Osteocyte (in vitro differentiated cells): ENCODE measurements around the gene ANKRD27. TPM values are rescaled to one million over a fixed set of nuclear protein-coding genes. Genes with fewer than 3 reads are reported as not detected.

Experiments
- DNase-seq: peaks from one replicate; pipeline ENCODE4 v3.0.0; 2021; ENCODE audit warnings: mixed read lengths; ENCODE audit not compliant: unreplicated experiment; ENCODE audit errors: extremely low spot score
- H3K27ac Mint-ChIP-seq: one replicate; pipeline ENCODE4 v1.8.0; 2021; ENCODE audit warnings: mild to moderate bottlenecking, mixed read lengths; ENCODE audit not compliant: unreplicated experiment
- H3K27me3 Mint-ChIP-seq: one replicate; pipeline ENCODE4 v1.8.0; 2021; ENCODE audit warnings: mixed read lengths; ENCODE audit not compliant: unreplicated experiment
- H3K36me3 Mint-ChIP-seq: one replicate; pipeline ENCODE4 v1.8.0; 2021; ENCODE audit warnings: mixed read lengths; ENCODE audit not compliant: unreplicated experiment
- H3K4me1 Mint-ChIP-seq: one replicate; pipeline ENCODE4 v1.8.0; 2021; ENCODE audit warnings: mixed read lengths; ENCODE audit not compliant: unreplicated experiment
- H3K4me3 Mint-ChIP-seq: one replicate; pipeline ENCODE4 v1.8.0; 2021; ENCODE audit warnings: mild to moderate bottlenecking, moderate library complexity, mixed read lengths; ENCODE audit not compliant: unreplicated experiment
- H3K9me3 Mint-ChIP-seq: one replicate; pipeline ENCODE4 v1.8.0; 2021; ENCODE audit warnings: mixed read lengths; ENCODE audit not compliant: unreplicated experiment
- total RNA-seq: library from RNA; stranded (reverse); gene quantifications from 2 replicates; pipeline ENCODE4 v1.2.1, GENCODE V29; 2021
- TF ChIP-seq, protein P1 (sequence below): fragments of 200-600 bp; sonication (generic); IDR thresholded peaks from 2 replicates; pipeline ENCODE4 v1.5.0; 2021; ENCODE audit warnings: antibody characterized with exemption, mild to moderate bottlenecking, moderate library complexity

Gene ANKRD27
- total RNA-seq, 1 donor from 2014 or later, result 24.1 TPM

DNA sequence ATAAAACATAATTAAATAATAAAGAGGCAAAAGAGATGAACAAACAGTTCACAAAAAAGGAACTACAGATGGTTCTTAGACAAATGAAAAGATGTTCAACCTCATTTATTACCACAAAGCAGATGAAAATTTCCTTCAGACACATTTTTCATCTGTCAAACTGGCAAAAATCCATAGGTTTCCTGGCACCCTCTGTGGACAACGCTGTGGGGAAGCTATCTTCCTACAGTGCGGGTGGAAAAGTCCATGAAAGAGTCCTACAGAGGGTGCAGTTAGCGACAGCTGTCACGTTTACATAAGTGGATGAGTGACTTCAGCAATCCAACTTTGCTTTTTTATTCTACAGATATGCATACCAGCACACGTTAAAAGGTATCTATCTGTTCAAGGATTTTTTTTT is 124.3 kb downstream of the ANKRD27 start:
- Mint-ChIP-seq H3K27ac (no peak overlapping the region), H3K27me3 (no peaks in the 10 kb centered on the region), H3K9me3 (no peaks in the 10 kb centered on the region), H3K4me1 (no peaks in the 10 kb centered on the region), H3K36me3 (no peaks in the 10 kb centered on the region), H3K4me3 (no peak overlapping the region)
- no peak for DNase-seq
- TF ChIP-seq, protein P1, sequence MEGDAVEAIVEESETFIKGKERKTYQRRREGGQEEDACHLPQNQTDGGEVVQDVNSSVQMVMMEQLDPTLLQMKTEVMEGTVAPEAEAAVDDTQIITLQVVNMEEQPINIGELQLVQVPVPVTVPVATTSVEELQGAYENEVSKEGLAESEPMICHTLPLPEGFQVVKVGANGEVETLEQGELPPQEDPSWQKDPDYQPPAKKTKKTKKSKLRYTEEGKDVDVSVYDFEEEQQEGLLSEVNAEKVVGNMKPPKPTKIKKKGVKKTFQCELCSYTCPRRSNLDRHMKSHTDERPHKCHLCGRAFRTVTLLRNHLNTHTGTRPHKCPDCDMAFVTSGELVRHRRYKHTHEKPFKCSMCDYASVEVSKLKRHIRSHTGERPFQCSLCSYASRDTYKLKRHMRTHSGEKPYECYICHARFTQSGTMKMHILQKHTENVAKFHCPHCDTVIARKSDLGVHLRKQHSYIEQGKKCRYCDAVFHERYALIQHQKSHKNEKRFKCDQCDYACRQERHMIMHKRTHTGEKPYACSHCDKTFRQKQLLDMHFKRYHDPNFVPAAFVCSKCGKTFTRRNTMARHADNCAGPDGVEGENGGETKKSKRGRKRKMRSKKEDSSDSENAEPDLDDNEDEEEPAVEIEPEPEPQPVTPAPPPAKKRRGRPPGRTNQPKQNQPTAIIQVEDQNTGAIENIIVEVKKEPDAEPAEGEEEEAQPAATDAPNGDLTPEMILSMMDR, result no peak

Other genes starting within 250 kb of the ANKRD27 start
- 81.6 and 105 TPM in 2 replicates for gene PDCD5, start 94.0 kb downstream of the ANKRD27 start, total RNA-seq
- gene RGS9BP, start 668 bp upstream of the ANKRD27 start, total RNA-seq, result 0.37 and 0.86 TPM in 2 replicates
- gene NUDT19, start 16.6 kb upstream of the ANKRD27 start, total RNA-seq, result 6.8 and 7.5 TPM in 2 replicates
- gene TDRD12, start 44.6 kb upstream of the ANKRD27 start, total RNA-seq, result 0.11 TPM in 1 of 2 replicates, not detected in the other
- 0.37 and 0.78 TPM in 2 replicates for gene SLC7A9, start 194.6 kb upstream of the ANKRD27 start, total RNA-seq